HG03135 (cell line): ENCODE results near the gene MBD6.
"Not testable (repeated sequence)": the region's sequence is repeated elsewhere in the genome, so short reads cannot be mapped to it uniquely, and the experiment has no call there.

Source experiments
- ATAC-seq: cut with Tn5 transposase; IDR thresholded peaks from one replicate; pipeline ENCODE4 v1.9.1; 2021; ENCODE audit warnings: mild to moderate bottlenecking, moderate library complexity; ENCODE audit not compliant: unreplicated experiment

The MBD6 gene

GRCh38 chr12:57487597-57488401 is 34.8 kb upstream of the MBD6 start, which contains the start of gene MARS1:
Gene MARS1 (plus strand): TSS chr12:57488068. CDS start chr12:57488091, 23 bp downstream.
- ATAC-seq, result peak; percentile 94

DNA sequence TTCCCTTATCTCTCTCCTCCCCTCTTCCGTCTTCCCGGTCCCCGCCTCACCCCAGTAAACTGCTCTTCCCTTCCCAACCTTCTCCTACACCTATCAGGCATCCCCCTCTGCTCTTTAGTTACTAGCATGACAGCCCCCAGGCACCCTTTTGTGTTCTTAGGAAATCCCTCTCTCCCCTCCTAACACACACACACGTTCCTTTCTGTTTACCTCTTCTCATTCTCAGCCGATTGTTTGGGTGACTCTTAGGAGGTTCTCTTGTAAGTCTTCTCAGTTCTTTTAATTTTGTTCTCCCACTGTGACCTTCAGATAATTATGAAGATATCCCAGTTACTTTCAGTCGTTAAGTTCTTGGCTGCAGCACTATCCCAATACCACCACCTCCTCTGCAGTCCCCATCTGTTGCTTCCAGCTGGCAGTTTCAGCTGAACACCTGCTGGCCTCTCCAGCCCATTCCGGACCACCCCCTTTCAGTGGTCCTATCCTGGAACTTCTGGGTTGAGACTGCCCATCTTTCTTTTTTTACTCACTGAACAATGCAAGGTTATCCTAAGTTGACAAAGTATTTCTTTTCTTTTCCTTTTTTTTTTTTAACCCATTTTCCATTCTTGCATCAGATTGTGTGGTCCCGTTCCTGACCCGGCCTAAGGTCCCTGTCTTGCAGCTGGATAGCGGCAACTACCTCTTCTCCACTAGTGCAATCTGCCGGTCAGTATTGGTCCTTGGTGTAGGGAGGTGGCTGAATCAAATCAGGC is 34.0 kb upstream of the MBD6 start:
- no peak for ATAC-seq

DNA sequence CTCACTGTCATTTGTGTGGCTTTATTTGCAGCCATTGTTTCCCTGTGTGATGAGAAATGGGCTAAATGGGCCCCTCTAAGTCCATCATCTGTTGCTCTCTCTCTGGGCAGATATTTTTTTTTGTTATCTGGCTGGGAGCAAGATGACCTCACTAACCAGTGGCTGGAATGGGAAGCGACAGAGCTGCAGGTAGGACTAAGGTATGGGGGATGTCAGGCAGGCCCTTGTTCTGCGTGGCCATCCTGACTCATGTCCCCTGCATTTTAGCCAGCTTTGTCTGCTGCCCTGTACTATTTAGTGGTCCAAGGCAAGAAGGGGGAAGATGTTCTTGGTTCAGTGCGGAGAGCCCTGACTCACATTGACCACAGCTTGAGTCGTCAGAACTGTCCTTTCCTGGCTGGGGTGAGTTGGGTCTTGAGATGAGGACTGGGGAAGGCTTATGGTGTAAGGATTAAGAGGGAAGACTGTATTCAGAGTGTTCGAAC is 33.4 kb upstream of the MBD6 start:
- ATAC-seq, result no peak

DNA sequence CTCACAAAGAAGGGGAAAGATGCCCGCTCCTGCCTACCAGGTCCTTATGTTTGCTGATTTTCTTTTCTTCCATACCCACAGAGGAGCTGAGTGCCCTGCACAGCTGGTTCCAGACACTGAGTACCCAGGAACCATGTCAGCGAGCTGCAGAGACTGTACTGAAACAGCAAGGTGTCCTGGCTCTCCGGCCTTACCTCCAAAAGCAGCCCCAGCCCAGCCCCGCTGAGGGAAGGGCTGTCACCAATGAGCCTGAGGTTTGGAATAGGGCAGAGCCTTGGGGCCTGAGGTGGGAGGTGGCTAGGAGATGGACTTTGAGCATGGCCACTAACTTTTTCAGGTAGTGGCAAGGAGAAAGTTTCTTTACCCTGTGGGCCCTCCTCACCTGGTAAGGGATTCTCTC is 32.5 kb upstream of the MBD6 start:
- no peak for ATAC-seq

DNA sequence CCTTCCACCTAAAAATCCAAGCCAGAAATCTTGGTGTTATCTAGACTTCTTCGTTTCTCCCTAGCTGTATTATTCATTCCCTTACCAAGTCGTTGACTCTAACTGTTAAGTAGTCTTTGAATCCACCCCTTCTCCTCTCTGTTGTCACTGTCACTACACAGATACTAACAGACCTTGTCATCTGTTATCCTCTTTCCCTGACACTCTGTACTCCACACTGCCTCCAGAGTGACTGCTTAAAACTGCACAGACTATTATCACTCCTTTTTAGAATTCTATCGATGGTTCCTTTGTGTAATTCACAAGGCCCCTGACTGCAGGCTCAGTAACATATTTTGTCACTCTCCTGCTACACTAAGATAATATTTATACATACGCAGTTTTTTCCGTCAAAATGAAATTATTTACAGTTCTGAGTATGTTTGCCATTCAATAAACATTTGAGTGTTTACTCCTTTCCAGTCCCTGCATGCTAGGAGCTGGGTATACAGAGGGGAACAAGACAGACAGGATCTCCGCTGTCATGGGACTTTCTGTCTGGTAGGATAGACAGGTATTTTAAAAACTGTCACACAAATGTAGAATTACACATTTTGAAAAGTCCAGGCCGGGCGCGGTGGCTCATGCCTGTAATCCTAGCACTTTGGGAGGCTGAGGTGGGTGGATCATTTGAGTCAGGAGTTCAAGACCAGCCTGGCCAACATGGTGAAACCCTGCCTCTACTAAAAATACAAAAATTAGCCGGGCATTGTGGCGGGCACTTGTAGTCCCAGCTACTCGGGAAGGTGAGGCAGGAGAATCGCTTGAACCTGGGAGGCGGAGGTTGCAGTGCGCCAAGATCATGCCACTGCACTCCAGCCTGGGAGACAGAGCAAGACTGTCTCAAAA is 31.0 kb upstream of the MBD6 start:
- ATAC-seq, result no peak

DNA sequence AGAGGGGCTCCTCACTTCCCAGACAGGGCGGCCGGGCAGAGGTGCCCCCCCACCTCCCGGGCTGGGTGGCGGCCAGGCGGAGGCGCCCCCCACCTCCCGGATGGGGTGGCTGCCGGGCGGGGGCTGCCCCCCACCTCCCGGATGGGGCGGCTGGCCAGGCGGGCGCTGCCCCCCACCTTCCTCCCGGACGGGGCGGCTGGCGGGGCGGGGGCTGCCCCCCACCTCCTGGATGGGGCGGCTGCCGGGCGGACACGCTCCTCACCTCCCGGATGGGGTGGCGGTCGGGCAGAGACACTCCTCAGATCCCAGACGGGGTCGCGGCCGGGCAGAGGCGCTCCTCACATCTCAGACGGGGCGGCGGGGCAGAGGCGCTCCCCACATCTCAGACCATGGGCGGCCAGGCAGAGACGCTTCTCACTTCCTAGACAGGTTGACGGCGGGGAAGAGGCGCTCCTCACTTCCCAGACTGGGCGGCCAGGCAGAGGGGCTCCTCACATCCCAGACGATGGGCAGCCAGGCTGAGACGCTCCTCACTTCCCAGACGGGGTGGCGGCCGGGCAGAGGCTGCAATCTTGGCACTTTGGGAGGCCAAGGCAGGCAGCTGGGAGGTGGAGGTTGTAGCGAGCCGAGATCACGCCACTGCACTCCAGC is 27.4 kb upstream of the MBD6 start:
- ATAC-seq, result not testable (repeated sequence)

DNA sequence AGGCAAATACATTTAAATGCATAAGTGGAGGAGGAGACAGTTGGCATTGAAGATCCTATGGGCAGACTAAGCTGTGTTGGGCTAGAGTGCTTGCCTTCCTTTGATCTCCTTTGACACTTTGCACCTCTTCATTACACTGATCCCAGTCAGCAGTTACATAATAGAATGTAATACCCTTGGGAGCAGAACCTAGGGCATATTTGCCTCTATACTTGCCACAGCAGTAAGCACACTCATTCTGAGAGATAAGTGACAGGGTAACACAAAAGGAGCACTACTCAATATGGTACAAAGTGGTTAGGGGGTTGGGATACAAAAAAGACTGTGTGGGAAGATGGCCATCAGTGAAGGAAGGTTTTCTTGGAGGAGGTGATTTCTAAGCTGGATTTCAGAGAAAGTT is 25.8 kb upstream of the MBD6 start:
- no peak for ATAC-seq

GRCh38 chr12:57497223-57498131 is 25.1 kb upstream of the MBD6 start:
- ATAC-seq, result no peak

GRCh38 chr12:57498132-57498502 is 24.5 kb upstream of the MBD6 start:
- no peak for ATAC-seq

GRCh38 chr12:57498571-57498970 is 24.1 kb upstream of the MBD6 start:
- no peak for ATAC-seq

GRCh38 chr12:57500213-57500612 is 22.4 kb upstream of the MBD6 start:
- no peak for ATAC-seq

DNA sequence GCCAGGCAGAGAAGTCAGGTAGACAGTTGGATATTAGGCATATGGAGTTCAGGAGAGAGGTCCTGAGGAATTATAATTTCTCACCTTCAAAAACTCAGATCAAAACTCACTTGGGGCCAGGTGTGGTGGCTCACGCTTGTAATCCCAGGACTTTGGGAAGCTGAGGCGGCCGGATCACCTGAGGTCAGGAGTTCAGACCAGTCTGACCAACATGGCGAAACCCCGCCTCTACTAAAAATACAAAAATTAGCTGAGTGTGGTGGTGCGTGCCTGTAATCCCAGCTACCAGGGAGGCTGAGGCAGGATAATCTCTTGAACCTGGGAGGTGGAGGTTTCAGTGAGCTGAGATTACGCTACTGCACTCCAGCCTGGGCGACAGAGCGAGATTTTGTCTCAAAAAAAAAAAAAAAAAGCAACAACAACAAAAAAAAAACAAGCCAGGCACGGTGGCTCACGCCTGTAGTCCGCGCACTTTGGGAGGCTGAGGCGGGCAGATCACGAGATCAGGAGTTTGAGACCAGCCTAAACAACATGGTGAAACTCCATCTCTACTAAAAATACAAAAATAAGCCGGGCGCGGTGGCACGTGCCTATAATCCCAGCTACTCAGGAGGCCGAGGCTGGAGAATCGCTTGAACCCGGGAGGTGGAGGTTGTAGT is 20.2 kb upstream of the MBD6 start:
- not testable (repeated sequence) for ATAC-seq

GRCh38 chr12:57506541-57506940 is 16.1 kb upstream of the MBD6 start:
- ATAC-seq, result not testable (repeated sequence)

GRCh38 chr12:57507796-57508195 is 14.8 kb upstream of the MBD6 start:
- not testable (repeated sequence) for ATAC-seq

DNA sequence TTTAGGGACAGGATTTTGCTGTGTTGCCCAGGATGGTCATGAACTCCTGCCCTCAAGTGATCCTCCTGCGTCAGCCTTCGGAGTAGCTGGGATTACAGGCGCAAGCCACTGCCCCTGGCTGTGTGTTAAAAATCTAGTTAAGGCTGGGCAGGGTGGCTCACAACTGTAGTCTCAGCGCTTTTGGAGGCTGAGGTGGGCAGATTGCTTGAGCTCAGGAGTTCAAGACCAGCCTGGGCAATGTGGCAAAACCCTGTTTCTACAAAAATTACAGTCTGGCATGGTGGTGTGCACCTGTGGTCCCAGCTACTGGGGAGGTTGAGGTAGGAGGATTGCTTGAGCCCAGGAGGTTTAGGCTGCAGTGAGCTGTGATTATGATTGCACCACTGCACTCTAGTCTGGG is 11.5 kb upstream of the MBD6 start:
- no peak for ATAC-seq

- no peak for ATAC-seq
Measured at GRCh38 chr12:57511588-57512325, 10.9 kb upstream of the MBD6 start.

GRCh38 chr12:57512665-57513064 is 10.0 kb upstream of the MBD6 start:
- no peak for ATAC-seq

DNA sequence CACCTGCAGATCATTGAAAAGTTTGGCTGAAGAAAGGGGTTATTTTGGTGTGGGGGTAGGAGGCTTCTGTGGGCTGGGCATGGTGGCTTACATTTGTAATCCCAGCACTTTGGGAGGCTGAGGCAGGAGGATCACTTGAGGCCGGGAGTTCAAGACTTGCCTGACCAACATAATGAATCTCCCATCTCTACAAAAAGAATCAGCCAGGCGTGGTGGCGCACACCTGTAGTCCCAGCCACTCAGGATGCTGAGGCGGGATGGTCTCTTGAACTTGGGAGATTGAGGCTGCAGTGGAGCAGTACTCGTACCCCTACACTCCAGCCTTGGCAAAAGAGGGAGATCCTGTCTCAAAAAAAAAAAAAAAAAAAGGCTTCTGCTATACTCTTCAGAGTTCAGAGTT is 9.4 kb upstream of the MBD6 start:
- no peak for ATAC-seq
